ENCODE data around the gene AHRR.
"Not testable (repeated sequence)": the region's sequence is repeated elsewhere in the genome, so short reads cannot be mapped to it uniquely, and the experiment has no call there.

- TF ChIP-seq, protein P1, sequence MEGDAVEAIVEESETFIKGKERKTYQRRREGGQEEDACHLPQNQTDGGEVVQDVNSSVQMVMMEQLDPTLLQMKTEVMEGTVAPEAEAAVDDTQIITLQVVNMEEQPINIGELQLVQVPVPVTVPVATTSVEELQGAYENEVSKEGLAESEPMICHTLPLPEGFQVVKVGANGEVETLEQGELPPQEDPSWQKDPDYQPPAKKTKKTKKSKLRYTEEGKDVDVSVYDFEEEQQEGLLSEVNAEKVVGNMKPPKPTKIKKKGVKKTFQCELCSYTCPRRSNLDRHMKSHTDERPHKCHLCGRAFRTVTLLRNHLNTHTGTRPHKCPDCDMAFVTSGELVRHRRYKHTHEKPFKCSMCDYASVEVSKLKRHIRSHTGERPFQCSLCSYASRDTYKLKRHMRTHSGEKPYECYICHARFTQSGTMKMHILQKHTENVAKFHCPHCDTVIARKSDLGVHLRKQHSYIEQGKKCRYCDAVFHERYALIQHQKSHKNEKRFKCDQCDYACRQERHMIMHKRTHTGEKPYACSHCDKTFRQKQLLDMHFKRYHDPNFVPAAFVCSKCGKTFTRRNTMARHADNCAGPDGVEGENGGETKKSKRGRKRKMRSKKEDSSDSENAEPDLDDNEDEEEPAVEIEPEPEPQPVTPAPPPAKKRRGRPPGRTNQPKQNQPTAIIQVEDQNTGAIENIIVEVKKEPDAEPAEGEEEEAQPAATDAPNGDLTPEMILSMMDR (conservative IDR thresholded peaks at IDR 0.05; ENCODE audit: low read length): not testable (repeated sequence)
- TF ChIP-seq EZH2phosphoT487 (IDR thresholded peaks at IDR 0.05; ENCODE audit: borderline replicate concordance, low read depth, low read length): not testable (repeated sequence)
Measured at GRCh38 chr5:302416-302815, 19.1 kb upstream of the AHRR start.

Measured in OCI-LY7 (cell line).